Neuronal stem cell (in vitro differentiated cells): ENCODE measurements around the gene TIAM2.

ENCODE experiments used
- DNase-seq: peaks from one replicate; pipeline ENCODE4 v3.0.0-alpha.2; 2013; ENCODE audit warnings: low spot score
- H2AFZ ChIP-seq: one replicate; pipeline ENCODE4 v1.6.1; 2013; ENCODE audit warnings: mild to moderate bottlenecking, low read length, inconsistent platforms
- H2AK5ac ChIP-seq: 2 replicates; pipeline ENCODE4 v1.6.1; 2013; ENCODE audit warnings: low read depth, mild to moderate bottlenecking, inconsistent platforms, low read length, moderate library complexity, mixed read lengths
- H2BK120ac ChIP-seq: 2 replicates; pipeline ENCODE4 v1.6.1; 2013; ENCODE audit warnings: low read depth, mild to moderate bottlenecking, inconsistent platforms, low read length, moderate library complexity, mixed read lengths
- H2BK12ac ChIP-seq: one replicate; pipeline ENCODE4 v1.6.1; 2013; ENCODE audit warnings: low read length, inconsistent platforms
- H2BK15ac ChIP-seq: 2 replicates; pipeline ENCODE4 v1.6.1; 2013; ENCODE audit warnings: mild to moderate bottlenecking, low read length, inconsistent platforms, mixed read lengths
- H2BK5ac ChIP-seq: one replicate; pipeline ENCODE4 v1.6.1; 2013; ENCODE audit warnings: inconsistent platforms, mild to moderate bottlenecking, low read length, moderate library complexity
- H3K14ac ChIP-seq: one replicate; pipeline ENCODE4 v1.6.1; 2013; ENCODE audit warnings: low read length, inconsistent platforms
- H3K18ac ChIP-seq: 2 replicates; pipeline ENCODE4 v1.6.1; 2013; ENCODE audit warnings: low read length, inconsistent platforms
- H3K23ac ChIP-seq: 2 replicates; pipeline ENCODE4 v1.6.1; 2013; ENCODE audit warnings: low read depth, mild to moderate bottlenecking, mixed read lengths, low read length, inconsistent platforms; ENCODE audit not compliant: poor library complexity
- H3K27ac ChIP-seq: replicated peaks from 3 replicates; pipeline ENCODE4 v1.5.1; 2013; ENCODE audit warnings: low read length, inconsistent platforms
- H3K27me3 ChIP-seq, 3 experiments: 2 replicates each; pipeline ENCODE4 v1.6.1; 2013; ENCODE audit warnings: low read length in 3 of 3, mild to moderate bottlenecking in 2 of 3, inconsistent platforms in 1 of 3, low read depth in 1 of 3, mixed read lengths in 1 of 3, moderate library complexity in 1 of 3; ENCODE audit not compliant: control insufficient read depth in 3 of 3, insufficient read depth in 3 of 3
- H3K36me3 ChIP-seq, 2 donors: replicated peaks in 1 of 2; 2 replicates each; pipeline ENCODE4 v1.6.1; 2013; ENCODE audit warnings: low read length in 2 of 2; ENCODE audit not compliant: control insufficient read depth in 2 of 2, insufficient read depth in 2 of 2
- H3K4ac ChIP-seq: 2 replicates; pipeline ENCODE4 v1.6.1; 2013; ENCODE audit warnings: inconsistent platforms, mild to moderate bottlenecking, low read length, moderate library complexity
- H3K4me1 ChIP-seq, 2 donors: 1 replicate in 1 of 2; 2 replicates in 1 of 2; pipeline ENCODE4 v1.6.1; 2013; ENCODE audit warnings: low read length in 2 of 2, low read depth in 1 of 2; ENCODE audit not compliant: control insufficient read depth in 2 of 2, insufficient read depth in 1 of 2
- H3K4me2 ChIP-seq: one replicate; pipeline ENCODE4 v1.6.1; 2013; ENCODE audit warnings: mild to moderate bottlenecking, low read length, inconsistent platforms; ENCODE audit not compliant: insufficient read depth, poor library complexity, severe bottlenecking
- H3K4me3 ChIP-seq, 2 donors: 2 replicates each; pipeline ENCODE4 v1.5.1; 2013; ENCODE audit warnings: low read length in 2 of 2, mild to moderate bottlenecking in 2 of 2, inconsistent platforms in 1 of 2, moderate library complexity in 1 of 2
- H3K79me1 ChIP-seq: one replicate; pipeline ENCODE4 v1.6.1; 2013; ENCODE audit warnings: low read depth, mild to moderate bottlenecking, inconsistent platforms, low read length, moderate library complexity
- H3K9ac ChIP-seq: one replicate; pipeline ENCODE4 v1.6.1; 2013; ENCODE audit warnings: mild to moderate bottlenecking, low read depth, low read length, inconsistent platforms; ENCODE audit not compliant: poor library complexity
- H3K9me3 ChIP-seq, 2 donors: replicated peaks in 1 of 2; 2 replicates each; pipeline versions ENCODE3 to v1.6.1; 2013; ENCODE audit warnings: low read length in 2 of 2, mild to moderate bottlenecking in 2 of 2, inconsistent platforms in 1 of 2, low read depth in 1 of 2, mixed read lengths in 1 of 2, moderate library complexity in 1 of 2; ENCODE audit not compliant: control insufficient read depth in 2 of 2, insufficient read depth in 1 of 2
- H4K8ac ChIP-seq: one replicate; pipeline ENCODE4 v1.6.1; 2013; ENCODE audit warnings: low read depth, mild to moderate bottlenecking, inconsistent platforms, low read length, moderate library complexity
- H4K91ac ChIP-seq: one replicate; pipeline ENCODE4 v1.6.1; 2013; ENCODE audit warnings: low read length, low read depth, mild to moderate bottlenecking, inconsistent platforms; ENCODE audit not compliant: poor library complexity
- WGBS, 2 donors: extraction: QIAGEN DNeasy Blood & Tissue Kit; methylation state at CpG; one replicate each; pipeline ENCODE4 v1.1.7; 2013; ENCODE audit warnings: missing lambda C conversion rate in 2 of 2, mixed read lengths in 1 of 2; ENCODE audit not compliant: insufficient read length in 2 of 2, insufficient replicate concordance in 1 of 2; ENCODE audit errors: extremely low coverage in 2 of 2; 5-methylcytosine and 5-hydroxymethylcytosine counted together

The TIAM2 gene

GRCh38 chr6:155190677-155191076, 195.6 kb downstream of the TIAM2 start:
- H3K18ac ChIP-seq, result no peak overlapping the region
- H3K79me1 ChIP-seq, result no peaks in the 10 kb centered on the region
- no peak for DNase-seq
- no peak overlapping the region for H2BK120ac ChIP-seq
- H2BK15ac ChIP-seq, result no peak overlapping the region
- no peak overlapping the region for H3K27ac ChIP-seq
- H3K4me1 ChIP-seq, result peaks cover 0 to 7% of the 10 kb centered on the region in 2 donors
- H2BK12ac ChIP-seq, result no peak overlapping the region
- H3K9me3 ChIP-seq, result no peaks in the 10 kb centered on the region
- no peak overlapping the region for H3K4me3 ChIP-seq
- WGBS, 2 donors, result no CpG with 5 or more reads among the region's 4 CpGs
- no peak overlapping the region for H3K4me2 ChIP-seq
- no peak overlapping the region for H3K4ac ChIP-seq
- H3K14ac ChIP-seq, result no peak overlapping the region
- no peak overlapping the region for H2AFZ ChIP-seq
- H3K27me3 ChIP-seq, result no peaks in the 10 kb centered on the region
- no peak overlapping the region for H2AK5ac ChIP-seq
- H3K23ac ChIP-seq, result no peak overlapping the region
- no peak overlapping the region for H2BK5ac ChIP-seq
- no peak overlapping the region for H4K8ac ChIP-seq
- H3K36me3 ChIP-seq, result peaks cover 0 to 88% of the 10 kb centered on the region in 2 donors
- no peak overlapping the region for H3K9ac ChIP-seq
- no peak overlapping the region for H4K91ac ChIP-seq

GRCh38 chr6:155193526-155193925, 198.4 kb downstream of the TIAM2 start:
- no peak for DNase-seq
- no peaks in the 10 kb centered on the region for H3K27me3 ChIP-seq

DNA sequence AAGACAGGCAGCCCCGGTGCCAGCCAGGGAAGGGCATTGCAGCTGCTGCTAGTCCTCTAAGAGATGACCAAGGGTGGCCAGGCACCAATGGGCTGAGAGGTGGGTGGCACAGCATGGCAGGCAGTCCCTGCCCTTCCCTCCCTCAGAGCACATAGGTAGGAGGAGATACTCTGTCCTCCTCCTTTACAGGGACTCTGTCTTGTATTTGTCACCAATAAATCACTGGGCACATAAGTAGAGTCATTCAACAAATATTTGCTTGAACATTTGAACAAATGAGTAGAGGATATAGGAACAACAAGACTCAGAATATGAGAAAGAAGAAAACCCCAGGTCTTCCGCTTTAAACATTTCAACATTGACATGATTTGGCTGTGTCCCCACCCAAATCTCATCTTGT, 199.3 kb downstream of the TIAM2 start:
- Histone ChIP-seq H3K27ac (no peak overlapping the region), H3K9ac (no peak overlapping the region), H3K4me1 (no peaks in the 10 kb centered on the region), H4K91ac (no peak overlapping the region), H3K14ac (no peak overlapping the region), H2BK15ac (no peak overlapping the region), H3K36me3 (peaks cover 0 to 80% of the 10 kb centered on the region in 2 donors), H3K4ac (no peak overlapping the region), H4K8ac (no peak overlapping the region), H3K4me2 (no peak overlapping the region), H3K4me3 (no peak overlapping the region), H2BK12ac (no peak overlapping the region), H2BK5ac (no peak overlapping the region), H3K27me3 (no peaks in the 10 kb centered on the region), H3K79me1 (no peaks in the 10 kb centered on the region), H2AFZ (no peak overlapping the region), H3K9me3 (no peaks in the 10 kb centered on the region), H3K23ac (no peak overlapping the region), H2BK120ac (no peak overlapping the region), H2AK5ac (no peak overlapping the region), H3K18ac (no peak overlapping the region)
- no CpG with 5 or more reads among the region's 2 CpGs for WGBS, 2 donors
- no peak for DNase-seq

More at GRCh38 chr6:155193526-155193925, 198.4 kb downstream of the TIAM2 start:
- H3K4me3 ChIP-seq, result no peak overlapping the region
- no peak overlapping the region for H4K91ac ChIP-seq
- no peak overlapping the region for H4K8ac ChIP-seq
- no peak overlapping the region for H3K14ac ChIP-seq
- no peak overlapping the region for H2BK120ac ChIP-seq
- no peaks in the 10 kb centered on the region for H3K9me3 ChIP-seq
- H2BK5ac ChIP-seq, result no peak overlapping the region
- H3K18ac ChIP-seq, result no peak overlapping the region
- no peak overlapping the region for H2AFZ ChIP-seq
- no CpG with 5 or more reads among the region's 5 CpGs for WGBS, 2 donors
- no peak overlapping the region for H2BK15ac ChIP-seq
- H3K9ac ChIP-seq, result no peak overlapping the region
- H2BK12ac ChIP-seq, result no peak overlapping the region
- no peak overlapping the region for H2AK5ac ChIP-seq
- H3K4me2 ChIP-seq, result no peak overlapping the region
- H3K23ac ChIP-seq, result no peak overlapping the region
- H3K27ac ChIP-seq, result no peak overlapping the region
- no peaks in the 10 kb centered on the region for H3K79me1 ChIP-seq
- H3K4ac ChIP-seq, result no peak overlapping the region
- H3K4me1 ChIP-seq, result peaks cover 0 to 2% of the 10 kb centered on the region in 2 donors
- H3K36me3 ChIP-seq, result peaks cover 0 to 86% of the 10 kb centered on the region in 2 donors

- Histone ChIP-seq H3K23ac (no peak overlapping the region), H3K4me3 (peak overlapping the region in 1 of 2 donors; percentile 27), H2BK15ac (no peak overlapping the region), H3K18ac (no peak overlapping the region), H3K36me3 (peaks cover 0 to 67% of the 10 kb centered on the region in 2 donors), H3K4me2 (no peak overlapping the region), H4K8ac (no peak overlapping the region), H3K9ac (no peak overlapping the region), H2BK5ac (no peak overlapping the region), H3K9me3 (no peaks in the 10 kb centered on the region), H2BK120ac (no peak overlapping the region), H2BK12ac (no peak overlapping the region), H4K91ac (no peak overlapping the region), H2AFZ (no peak overlapping the region), H2AK5ac (no peak overlapping the region), H3K27ac (no peak overlapping the region), H3K4me1 (no peaks in the 10 kb centered on the region), H3K79me1 (no peaks in the 10 kb centered on the region), H3K4ac (no peak overlapping the region), H3K14ac (no peak overlapping the region), H3K27me3 (no peaks in the 10 kb centered on the region)
- no peak for DNase-seq
- WGBS, 2 donors, result no CpG with 5 or more reads among the region's 7 CpGs
Observed at GRCh38 chr6:155195903-155196302, 200.8 kb downstream of the TIAM2 start.
